OCI-LY7 (cell line): ENCODE measurements around the gene CALY.

ENCODE experiments used
- EZH2phosphoT487 ChIP-seq: fragments of 200-600 bp; sonication (generic); IDR thresholded peaks from 2 replicates; pipeline ENCODE4 v1.6.1; 2018; ENCODE audit warnings: low read depth, borderline replicate concordance, mild to moderate bottlenecking, mixed run types, antibody characterized with exemption, low read length, moderate library complexity, mixed read lengths
- TF ChIP-seq, protein P1 (sequence below): fragments of 200-600 bp; sonication (generic); conservative IDR thresholded peaks from 2 replicates; pipeline ENCODE4 v1.5.1; 2014; ENCODE audit warnings: mild to moderate bottlenecking, antibody characterized with exemption, low read length, moderate library complexity, mixed read lengths

DNA sequence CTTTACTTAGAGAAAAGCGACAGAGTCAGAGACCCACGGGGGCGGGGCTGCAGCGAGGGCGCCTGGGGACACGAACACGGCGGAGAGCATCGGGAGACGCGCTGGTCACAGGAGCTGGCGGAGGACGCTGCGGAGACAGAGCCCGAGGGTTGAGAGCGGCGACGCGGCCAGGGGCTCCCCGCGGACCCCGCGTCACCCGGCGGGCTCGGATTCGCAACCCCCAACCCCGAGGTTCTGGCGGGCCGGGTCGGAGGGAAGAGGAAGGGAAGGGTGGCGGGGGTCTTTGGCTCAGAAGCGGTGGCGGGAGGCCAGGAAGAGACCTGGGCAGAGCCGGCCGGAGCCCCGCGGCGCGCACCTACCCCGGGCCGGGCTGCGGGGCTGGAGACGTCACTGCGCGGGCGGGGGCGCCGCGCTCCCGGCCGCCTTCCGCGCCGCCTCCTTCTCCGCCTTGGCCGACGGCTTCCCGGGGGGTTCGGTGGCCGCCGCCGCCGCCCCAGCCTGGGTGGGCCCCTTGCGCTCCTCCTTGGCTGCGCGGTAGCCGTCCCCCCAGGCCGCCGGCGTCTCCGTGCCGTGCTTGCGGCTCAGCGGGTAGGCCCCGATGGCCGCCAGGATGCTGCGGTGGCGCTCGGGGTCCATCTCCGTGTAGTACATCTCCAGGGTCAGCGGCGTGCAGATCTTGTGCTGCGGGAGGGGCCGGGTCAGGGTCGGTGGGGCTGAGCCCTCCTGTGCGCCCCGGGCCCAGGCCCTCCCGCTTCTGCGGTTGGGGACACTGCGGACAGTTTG lies 11.1 kb downstream of the CALY start:
- TF ChIP-seq, protein P1, sequence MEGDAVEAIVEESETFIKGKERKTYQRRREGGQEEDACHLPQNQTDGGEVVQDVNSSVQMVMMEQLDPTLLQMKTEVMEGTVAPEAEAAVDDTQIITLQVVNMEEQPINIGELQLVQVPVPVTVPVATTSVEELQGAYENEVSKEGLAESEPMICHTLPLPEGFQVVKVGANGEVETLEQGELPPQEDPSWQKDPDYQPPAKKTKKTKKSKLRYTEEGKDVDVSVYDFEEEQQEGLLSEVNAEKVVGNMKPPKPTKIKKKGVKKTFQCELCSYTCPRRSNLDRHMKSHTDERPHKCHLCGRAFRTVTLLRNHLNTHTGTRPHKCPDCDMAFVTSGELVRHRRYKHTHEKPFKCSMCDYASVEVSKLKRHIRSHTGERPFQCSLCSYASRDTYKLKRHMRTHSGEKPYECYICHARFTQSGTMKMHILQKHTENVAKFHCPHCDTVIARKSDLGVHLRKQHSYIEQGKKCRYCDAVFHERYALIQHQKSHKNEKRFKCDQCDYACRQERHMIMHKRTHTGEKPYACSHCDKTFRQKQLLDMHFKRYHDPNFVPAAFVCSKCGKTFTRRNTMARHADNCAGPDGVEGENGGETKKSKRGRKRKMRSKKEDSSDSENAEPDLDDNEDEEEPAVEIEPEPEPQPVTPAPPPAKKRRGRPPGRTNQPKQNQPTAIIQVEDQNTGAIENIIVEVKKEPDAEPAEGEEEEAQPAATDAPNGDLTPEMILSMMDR, result no peak
- TF ChIP-seq EZH2phosphoT487, result no peak
